ENCODE measurements around the gene TFF1.

The TFF1 gene

DNA sequence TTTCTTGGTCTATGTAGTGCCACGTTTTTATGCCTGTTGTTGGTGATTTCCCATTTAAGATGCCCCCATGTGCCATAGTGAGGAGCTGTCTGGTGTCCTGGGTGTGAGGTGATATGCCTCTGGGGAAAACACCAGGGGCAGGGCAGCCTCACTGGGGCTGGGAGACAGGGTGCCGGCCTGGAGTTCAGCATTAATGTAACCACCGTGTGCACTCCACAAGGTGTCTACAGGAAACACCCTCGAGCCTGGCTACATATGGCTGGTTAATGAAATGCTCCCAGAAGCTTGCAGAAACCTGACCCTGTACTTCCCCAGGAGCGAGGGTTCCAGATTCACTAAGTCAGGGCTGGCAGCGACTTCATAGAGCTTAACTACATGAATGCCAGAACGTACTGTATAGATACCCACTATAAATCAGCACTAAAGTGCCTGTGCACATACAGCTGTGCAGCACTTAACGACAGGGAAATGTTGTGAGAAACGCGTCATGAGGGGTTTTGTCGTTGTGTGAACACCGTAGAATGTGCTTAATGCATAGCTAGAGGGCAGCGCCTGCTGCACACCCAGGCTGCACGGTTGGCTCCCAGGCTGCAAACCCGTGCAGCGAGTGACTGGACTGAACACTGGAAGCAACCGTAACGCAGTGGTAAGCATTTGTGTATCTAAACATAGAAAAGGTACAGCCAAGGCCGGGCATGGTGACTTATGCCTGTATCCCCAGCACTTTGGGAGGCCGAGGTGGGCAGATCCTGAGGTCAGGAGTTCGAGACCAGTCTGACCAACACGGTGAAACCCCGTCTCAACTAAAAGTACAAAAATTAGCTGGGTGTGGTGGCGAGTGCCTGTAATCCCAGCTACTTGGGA, 25.9 kb downstream of the TFF1 start:
- no peaks in the 10 kb centered on the region for H3K27me3 ChIP-seq
- no peak overlapping the region for H3K27ac ChIP-seq
- H3K36me3 ChIP-seq, result no peaks in the 10 kb centered on the region
- H3K4me3 ChIP-seq (ENCODE audit: low read depth in 1 of 2, low read length in 1 of 2), result no peak overlapping the region
- no peaks in the 10 kb centered on the region for H3K9me3 ChIP-seq
- TF ChIP-seq, protein P1, sequence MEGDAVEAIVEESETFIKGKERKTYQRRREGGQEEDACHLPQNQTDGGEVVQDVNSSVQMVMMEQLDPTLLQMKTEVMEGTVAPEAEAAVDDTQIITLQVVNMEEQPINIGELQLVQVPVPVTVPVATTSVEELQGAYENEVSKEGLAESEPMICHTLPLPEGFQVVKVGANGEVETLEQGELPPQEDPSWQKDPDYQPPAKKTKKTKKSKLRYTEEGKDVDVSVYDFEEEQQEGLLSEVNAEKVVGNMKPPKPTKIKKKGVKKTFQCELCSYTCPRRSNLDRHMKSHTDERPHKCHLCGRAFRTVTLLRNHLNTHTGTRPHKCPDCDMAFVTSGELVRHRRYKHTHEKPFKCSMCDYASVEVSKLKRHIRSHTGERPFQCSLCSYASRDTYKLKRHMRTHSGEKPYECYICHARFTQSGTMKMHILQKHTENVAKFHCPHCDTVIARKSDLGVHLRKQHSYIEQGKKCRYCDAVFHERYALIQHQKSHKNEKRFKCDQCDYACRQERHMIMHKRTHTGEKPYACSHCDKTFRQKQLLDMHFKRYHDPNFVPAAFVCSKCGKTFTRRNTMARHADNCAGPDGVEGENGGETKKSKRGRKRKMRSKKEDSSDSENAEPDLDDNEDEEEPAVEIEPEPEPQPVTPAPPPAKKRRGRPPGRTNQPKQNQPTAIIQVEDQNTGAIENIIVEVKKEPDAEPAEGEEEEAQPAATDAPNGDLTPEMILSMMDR (IDR thresholded peaks at IDR 0.05), result no peak
- H3K4me1 ChIP-seq (ENCODE audit: control insufficient read depth in 1 of 2, insufficient read depth in 1 of 2, low read depth in 1 of 2, low read length in 1 of 2), result peaks cover 13 to 16% of the 10 kb centered on the region in 2 experiments

DNA sequence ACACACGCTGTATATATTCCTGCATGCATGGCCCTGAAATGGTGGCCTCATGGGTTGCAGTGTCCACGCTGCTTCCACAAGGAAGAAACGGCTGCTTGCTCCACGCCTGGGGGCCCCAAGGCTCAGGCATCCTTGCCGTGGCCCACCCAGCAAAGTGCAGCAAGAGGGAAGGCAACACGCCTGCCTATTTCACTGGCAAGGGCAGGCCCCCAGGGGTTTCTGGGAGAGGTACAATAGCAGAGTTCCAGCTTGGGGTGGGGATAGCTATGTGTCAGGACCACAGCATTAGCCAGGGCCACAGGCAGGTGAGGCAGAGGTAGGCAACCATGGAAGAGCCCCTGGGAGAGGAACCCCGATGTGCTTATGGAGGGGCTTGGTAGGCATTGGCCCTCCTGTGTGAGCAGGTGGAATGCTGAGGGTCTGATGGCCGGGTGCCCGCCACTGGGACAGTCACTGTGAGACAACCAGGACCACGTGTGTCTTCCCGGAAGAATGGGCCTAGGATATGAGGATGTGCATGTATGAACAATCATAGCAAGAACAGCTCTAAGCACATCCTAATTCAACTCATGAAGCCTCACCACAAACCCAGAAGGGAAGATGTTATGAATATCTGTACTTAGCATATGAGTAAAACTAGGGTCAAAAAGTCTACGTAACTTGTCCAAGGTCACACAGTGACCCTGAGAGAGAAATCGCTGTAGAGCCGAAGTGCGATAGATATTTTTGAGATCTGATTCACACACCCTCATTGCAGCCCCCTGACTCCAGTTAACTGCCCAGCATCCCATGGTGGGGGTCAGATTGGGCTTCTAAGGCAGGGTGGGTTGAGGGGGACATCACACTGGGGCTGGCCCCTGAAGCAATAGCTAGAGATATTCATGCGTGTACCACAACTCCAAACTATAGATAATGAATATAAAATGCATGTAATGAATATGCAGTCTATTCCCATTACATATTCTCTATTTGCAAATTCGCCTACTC, 27.3 kb downstream of the TFF1 start:
- no peaks in the 10 kb centered on the region for H3K36me3 ChIP-seq
- H3K27ac ChIP-seq, result no peak overlapping the region
- H3K4me1 ChIP-seq (ENCODE audit: control insufficient read depth in 1 of 2, insufficient read depth in 1 of 2, low read depth in 1 of 2, low read length in 1 of 2), result peaks cover 13 to 16% of the 10 kb centered on the region in 2 experiments
- no peak overlapping the region for H3K4me3 ChIP-seq (ENCODE audit: low read depth in 1 of 2, low read length in 1 of 2)
- H3K9me3 ChIP-seq, result no peaks in the 10 kb centered on the region
- no peaks in the 10 kb centered on the region for H3K27me3 ChIP-seq
- TF ChIP-seq, protein P1 (IDR thresholded peaks at IDR 0.05), result no peak

DNA sequence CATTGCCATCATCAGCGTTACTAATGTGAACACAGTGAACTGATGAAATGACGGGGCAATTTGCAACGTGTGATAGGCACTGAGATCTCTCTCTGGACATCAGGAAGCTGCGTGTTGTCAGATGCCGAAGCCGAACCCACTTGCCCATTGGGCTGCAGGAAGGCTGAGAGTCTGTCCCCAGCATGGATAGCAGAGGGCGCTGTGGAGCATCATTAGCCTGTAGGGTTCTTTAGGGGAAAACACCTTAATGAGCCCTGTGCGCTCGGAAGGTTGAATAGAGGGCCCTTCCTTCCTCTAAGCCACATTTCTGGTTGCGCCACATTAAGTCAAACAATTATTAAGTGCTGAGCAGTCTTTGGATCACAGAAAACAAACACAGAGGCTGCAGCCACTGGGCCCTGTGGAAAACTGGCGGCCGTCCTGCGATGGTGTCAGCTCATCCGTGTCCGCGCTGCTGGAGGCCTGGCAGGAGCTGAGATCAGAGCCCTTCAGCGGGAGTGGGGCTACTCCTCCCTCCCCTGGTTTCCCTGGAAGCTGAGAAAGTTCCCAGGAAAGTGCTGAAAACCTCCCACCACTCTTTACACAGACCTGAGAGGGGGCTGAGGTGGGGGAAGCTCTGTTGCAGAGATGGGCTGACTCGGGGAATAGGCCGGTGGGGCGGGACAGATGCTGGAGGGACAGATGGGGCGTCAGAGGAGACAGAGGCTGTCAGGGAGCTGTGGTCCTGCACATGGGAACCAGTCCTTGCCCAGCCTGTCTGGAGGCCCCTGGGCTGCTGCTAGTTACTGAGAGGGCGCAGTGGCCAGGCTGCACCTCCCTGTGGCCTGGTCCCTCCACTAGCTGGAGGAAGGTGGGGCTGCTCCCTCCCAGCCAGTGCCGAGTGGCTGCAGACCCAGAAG, 28.3 kb downstream of the TFF1 start:
- Histone ChIP-seq H3K4me1 (ENCODE audit: control insufficient read depth in 1 of 2, insufficient read depth in 1 of 2, low read depth in 1 of 2, low read length in 1 of 2) (peaks cover 13 to 18% of the 10 kb centered on the region in 2 experiments), H3K4me3 (ENCODE audit: low read depth in 1 of 2, low read length in 1 of 2) (no peak overlapping the region), H3K27me3 (no peaks in the 10 kb centered on the region), H3K9me3 (no peaks in the 10 kb centered on the region), H3K27ac (peak overlapping the region; percentile 33), H3K36me3 (no peaks in the 10 kb centered on the region)
- TF ChIP-seq, protein P1 (IDR thresholded peaks at IDR 0.05), result peak; percentile 73

DNA sequence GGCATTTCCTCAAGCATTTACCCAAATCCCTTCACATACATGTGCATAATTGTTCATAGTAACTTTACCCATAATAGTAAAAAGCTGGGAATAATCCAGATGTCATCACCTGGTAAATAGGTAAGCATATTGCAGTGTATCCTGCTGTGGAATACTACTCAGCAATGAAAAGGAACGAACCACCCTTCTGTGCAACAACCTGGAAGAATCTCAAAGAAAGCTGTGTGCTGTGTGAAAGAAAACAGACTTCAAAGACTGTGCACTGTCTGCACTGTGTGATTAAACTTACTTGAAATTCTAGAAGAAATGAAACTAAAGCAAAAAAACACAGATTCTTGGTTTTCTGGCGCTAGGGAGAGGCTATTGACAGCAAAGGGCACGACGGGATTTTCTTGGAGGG, 29.1 kb downstream of the TFF1 start:
- TF ChIP-seq, protein P1 (IDR thresholded peaks at IDR 0.05), result no peak
- no peak overlapping the region for H3K27ac ChIP-seq
- no peaks in the 10 kb centered on the region for H3K27me3 ChIP-seq
- H3K36me3 ChIP-seq, result no peaks in the 10 kb centered on the region
- no peaks in the 10 kb centered on the region for H3K9me3 ChIP-seq
- H3K4me1 ChIP-seq (ENCODE audit: control insufficient read depth in 1 of 2, insufficient read depth in 1 of 2, low read depth in 1 of 2, low read length in 1 of 2), result peaks cover 13 to 25% of the 10 kb centered on the region in 2 experiments
- H3K4me3 ChIP-seq (ENCODE audit: low read depth in 1 of 2, low read length in 1 of 2), result no peak overlapping the region

DNA sequence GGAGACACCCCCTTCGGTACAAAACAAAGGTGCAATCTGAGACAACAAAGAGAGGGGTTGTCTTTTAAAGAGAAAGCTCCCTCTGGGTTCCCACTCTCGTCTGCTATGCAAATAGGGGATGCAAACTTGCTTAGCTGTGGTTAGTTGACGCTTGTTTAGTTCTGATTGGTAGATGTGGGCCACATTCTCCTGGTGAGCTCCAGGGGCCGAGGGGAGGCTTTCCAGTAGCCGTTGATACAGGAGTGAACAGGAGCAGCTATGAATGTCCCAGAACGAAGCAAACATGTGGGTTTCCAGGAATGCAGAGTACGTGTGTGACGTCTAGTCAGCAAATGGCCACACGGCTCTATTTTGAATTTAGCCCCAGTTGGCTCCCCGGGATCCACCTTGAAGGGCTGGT, 30.3 kb downstream of the TFF1 start:
- Histone ChIP-seq H3K9me3 (no peaks in the 10 kb centered on the region), H3K36me3 (no peaks in the 10 kb centered on the region), H3K27me3 (no peaks in the 10 kb centered on the region), H3K4me3 (ENCODE audit: low read depth in 1 of 2, low read length in 1 of 2) (no peak overlapping the region), H3K4me1 (ENCODE audit: control insufficient read depth in 1 of 2, insufficient read depth in 1 of 2, low read depth in 1 of 2, low read length in 1 of 2) (peaks cover 18 to 37% of the 10 kb centered on the region in 2 experiments), H3K27ac (no peak overlapping the region)
- TF ChIP-seq, protein P1 (IDR thresholded peaks at IDR 0.05), result no peak
